ENCODE measurements around the gene ARL8A. TPM values are rescaled to one million over a fixed set of nuclear protein-coding genes. Genes with fewer than 3 reads are reported as not detected.
A peak's percentile ranks its signal among the peaks of the same experiment; 100 is the strongest.

ARL8A gene
- total RNA-seq, 2 donors from 2014 or later, result 18.1 to 21.0 TPM

GRCh38 chr1:202107801-202108731 is 36.5 kb downstream of the ARL8A start:
- peaks cover 70% of the 10 kb centered on the region for H3K4me1 ChIP-seq
- no peaks in the 10 kb centered on the region for H3K36me3 ChIP-seq (replicated peaks in 1 of 2; ENCODE audit: insufficient read depth in 1 of 2, low read depth in 2 of 2)
- no peaks in the 10 kb centered on the region for H3K9me3 ChIP-seq
- WGBS, 2 donors, result 16 to 22% methylated on average over 5 to 13 of the region's 13 CpGs
- no peaks in the 10 kb centered on the region for H3K27me3 ChIP-seq
- H3K27ac ChIP-seq, result peak overlapping the region; percentile 97 to 100 (median 99)
- DNase-seq (peak; percentile 91 to 98 (median 96)), ATAC-seq (peak; percentile 77)
- intact Hi-C loops (cut with DNase I), result no loop called here
- H3K4me3 ChIP-seq, result no peak overlapping the region
- TF ChIP-seq, protein P1, sequence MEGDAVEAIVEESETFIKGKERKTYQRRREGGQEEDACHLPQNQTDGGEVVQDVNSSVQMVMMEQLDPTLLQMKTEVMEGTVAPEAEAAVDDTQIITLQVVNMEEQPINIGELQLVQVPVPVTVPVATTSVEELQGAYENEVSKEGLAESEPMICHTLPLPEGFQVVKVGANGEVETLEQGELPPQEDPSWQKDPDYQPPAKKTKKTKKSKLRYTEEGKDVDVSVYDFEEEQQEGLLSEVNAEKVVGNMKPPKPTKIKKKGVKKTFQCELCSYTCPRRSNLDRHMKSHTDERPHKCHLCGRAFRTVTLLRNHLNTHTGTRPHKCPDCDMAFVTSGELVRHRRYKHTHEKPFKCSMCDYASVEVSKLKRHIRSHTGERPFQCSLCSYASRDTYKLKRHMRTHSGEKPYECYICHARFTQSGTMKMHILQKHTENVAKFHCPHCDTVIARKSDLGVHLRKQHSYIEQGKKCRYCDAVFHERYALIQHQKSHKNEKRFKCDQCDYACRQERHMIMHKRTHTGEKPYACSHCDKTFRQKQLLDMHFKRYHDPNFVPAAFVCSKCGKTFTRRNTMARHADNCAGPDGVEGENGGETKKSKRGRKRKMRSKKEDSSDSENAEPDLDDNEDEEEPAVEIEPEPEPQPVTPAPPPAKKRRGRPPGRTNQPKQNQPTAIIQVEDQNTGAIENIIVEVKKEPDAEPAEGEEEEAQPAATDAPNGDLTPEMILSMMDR (IDR thresholded peaks at IDR 0.05), result no peak
- peak in 1 of 3 donors; percentile 47 for TF ChIP-seq POLR2A (IDR thresholded peaks at IDR 0.05)

GRCh38 chr1:202107321-202107761 is 37.2 kb downstream of the ARL8A start:
- no peaks in the 10 kb centered on the region for H3K27me3 ChIP-seq
- intact Hi-C loops (cut with DNase I), result no loop called here
- H3K4me1 ChIP-seq, result peaks cover 63% of the 10 kb centered on the region
- DNase-seq (peak; percentile 97 to 98 (median 98)), ATAC-seq (peak; percentile 74)
- 9 to 15% methylated on average over 5 of the region's 5 CpGs for WGBS, 2 donors
- TF ChIP-seq POLR2A (IDR thresholded peaks at IDR 0.05), result peak in 2 of 3 donors; percentile 0 to 36
- TF ChIP-seq, protein P1 (IDR thresholded peaks at IDR 0.05), result no peak
- H3K27ac ChIP-seq, result peak overlapping the region; percentile 97 to 100 (median 99)
- H3K4me3 ChIP-seq, result no peak overlapping the region
- H3K9me3 ChIP-seq, result no peaks in the 10 kb centered on the region
- H3K36me3 ChIP-seq (replicated peaks in 1 of 2; ENCODE audit: insufficient read depth in 1 of 2, low read depth in 2 of 2), result no peaks in the 10 kb centered on the region

GRCh38 chr1:202106340-202107254 is 37.9 kb downstream of the ARL8A start:
- H3K4me3 ChIP-seq, result no peak overlapping the region
- ATAC-seq (peak; percentile 30), DNase-seq (peak; percentile 81 to 92 (median 88))
- WGBS, 2 donors, result 10 to 31% methylated on average over 6 to 10 of the region's 10 CpGs
- intact Hi-C loops (cut with DNase I), result no loop called here
- no peaks in the 10 kb centered on the region for H3K36me3 ChIP-seq (replicated peaks in 1 of 2; ENCODE audit: insufficient read depth in 1 of 2, low read depth in 2 of 2)
- H3K4me1 ChIP-seq, result peaks cover 64% of the 10 kb centered on the region
- peak overlapping the region; percentile 97 to 100 (median 99) for H3K27ac ChIP-seq
- TF ChIP-seq, protein P1 (IDR thresholded peaks at IDR 0.05), result no peak
- TF ChIP-seq POLR2A (IDR thresholded peaks at IDR 0.05), result peak; percentile 59 to 85 (median 77)
- no peaks in the 10 kb centered on the region for H3K9me3 ChIP-seq
- H3K27me3 ChIP-seq, result no peaks in the 10 kb centered on the region

DNA sequence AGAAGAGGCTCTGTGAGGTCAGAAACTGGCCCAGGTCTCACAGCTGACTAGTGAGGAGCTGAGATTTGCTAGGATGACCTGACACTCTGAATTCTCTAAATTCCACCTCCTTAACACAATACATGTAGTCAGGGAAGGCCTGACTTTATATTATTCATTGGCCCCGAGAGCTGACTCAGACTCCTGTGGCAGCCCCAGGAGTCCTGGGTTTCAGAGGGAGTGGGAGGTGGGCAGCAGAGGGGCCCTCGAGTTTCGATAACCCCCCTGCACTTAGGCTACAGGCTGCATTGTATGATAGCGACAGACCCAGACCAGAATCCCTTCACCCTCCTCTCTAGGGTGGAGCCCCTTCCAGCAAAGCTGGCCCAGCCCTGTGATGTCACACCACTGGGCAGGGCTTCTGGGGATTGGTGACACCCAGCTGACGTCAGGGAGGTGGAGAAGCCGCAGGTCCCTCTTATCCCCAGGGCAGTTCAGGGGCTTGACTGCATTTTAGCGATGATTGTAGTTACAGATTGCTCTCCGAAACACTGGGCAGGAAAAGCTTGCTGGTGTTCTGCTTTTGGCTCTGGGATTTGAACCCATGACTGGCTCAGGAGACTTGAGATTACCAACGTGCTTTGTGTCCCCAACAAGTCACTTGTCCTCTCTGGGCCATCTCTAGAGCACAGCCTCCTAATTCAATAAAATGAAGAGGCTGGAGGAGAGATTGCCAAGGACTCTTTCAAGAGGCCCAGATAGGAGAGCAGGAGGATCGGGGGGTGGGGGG is 38.8 kb downstream of the ARL8A start:
- no peak for ATAC-seq
- intact Hi-C loops (cut with DNase I), result no loop called here
- no peaks in the 10 kb centered on the region for H3K9me3 ChIP-seq
- H3K36me3 ChIP-seq (replicated peaks in 1 of 2; ENCODE audit: insufficient read depth in 1 of 2, low read depth in 2 of 2), result no peaks in the 10 kb centered on the region
- WGBS, 2 donors, result 48 to 55% methylated on average over 8 to 10 of the region's 10 CpGs
- peaks cover 61% of the 10 kb centered on the region for H3K4me1 ChIP-seq
- TF ChIP-seq, protein P1 (IDR thresholded peaks at IDR 0.05), result no peak
- TF ChIP-seq POLR2A (IDR thresholded peaks at IDR 0.05), result no peak
- peak overlapping the region; percentile 97 to 100 (median 99) for H3K27ac ChIP-seq
- no peaks in the 10 kb centered on the region for H3K27me3 ChIP-seq
- peak; percentile 55 to 65 (median 64) for DNase-seq
- H3K4me3 ChIP-seq, result no peak overlapping the region

All from body of pancreas (tissue), 4 donors.